Activated CD8-positive, alpha-beta memory T cell treated with anti-CD3 and anti-CD28 coated beads for 36 hours (primary cell): ENCODE data around the gene TM4SF20. TPM values are rescaled to one million over a fixed set of nuclear protein-coding genes. Genes with fewer than 3 reads are reported as not detected.

ENCODE experiments used
- CTCF ChIA-PET: fragments of 350-600 bp; sonication (Branson Sonifier 250); formaldehyde crosslinking; loops from one replicate; lab custom pipeline; 2021; ENCODE audit warnings: antibody characterized with exemption; lab: Charles Lee
- POLR2A ChIA-PET: fragments of 350-600 bp; sonication (Branson Sonifier 250); formaldehyde crosslinking; loops from one replicate; lab custom pipeline; 2021; ENCODE audit warnings: antibody characterized with exemption; lab: Charles Lee
- total RNA-seq, 2 experiments: library from RNA; stranded (reverse); gene quantifications; one replicate each; pipeline ENCODE4 v1.2.3, GENCODE V29; 2021

Gene TM4SF20, protein sequence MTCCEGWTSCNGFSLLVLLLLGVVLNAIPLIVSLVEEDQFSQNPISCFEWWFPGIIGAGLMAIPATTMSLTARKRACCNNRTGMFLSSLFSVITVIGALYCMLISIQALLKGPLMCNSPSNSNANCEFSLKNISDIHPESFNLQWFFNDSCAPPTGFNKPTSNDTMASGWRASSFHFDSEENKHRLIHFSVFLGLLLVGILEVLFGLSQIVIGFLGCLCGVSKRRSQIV
- total RNA-seq = not detected

DNA sequence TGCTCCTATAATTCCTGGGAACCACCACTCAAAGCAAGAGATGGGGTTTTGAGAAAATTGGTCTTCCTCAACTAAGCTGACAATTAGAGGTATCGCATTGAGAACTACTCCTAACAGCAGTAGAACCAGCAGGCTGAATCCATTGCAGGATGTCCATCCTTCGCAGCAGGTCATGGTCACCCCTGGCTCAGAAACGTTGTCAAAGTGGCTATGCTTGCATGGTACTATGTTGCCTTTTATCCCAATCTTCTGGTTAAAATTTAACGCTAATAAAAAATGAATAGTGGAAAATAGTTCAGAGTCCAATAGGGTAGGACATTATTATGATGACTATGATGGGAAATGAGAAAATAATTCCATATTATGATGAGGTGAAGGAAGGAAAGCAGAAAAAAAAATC lies at the start of gene TM4SF20:
TSS of gene TM4SF20 (minus strand) at position 212 of the 400 bp plus-strand sequence. CDS start at position 174, 38 bp downstream.
- POLR2A ChIA-PET = no interaction called here
- CTCF ChIA-PET = no interaction called here

DNA sequence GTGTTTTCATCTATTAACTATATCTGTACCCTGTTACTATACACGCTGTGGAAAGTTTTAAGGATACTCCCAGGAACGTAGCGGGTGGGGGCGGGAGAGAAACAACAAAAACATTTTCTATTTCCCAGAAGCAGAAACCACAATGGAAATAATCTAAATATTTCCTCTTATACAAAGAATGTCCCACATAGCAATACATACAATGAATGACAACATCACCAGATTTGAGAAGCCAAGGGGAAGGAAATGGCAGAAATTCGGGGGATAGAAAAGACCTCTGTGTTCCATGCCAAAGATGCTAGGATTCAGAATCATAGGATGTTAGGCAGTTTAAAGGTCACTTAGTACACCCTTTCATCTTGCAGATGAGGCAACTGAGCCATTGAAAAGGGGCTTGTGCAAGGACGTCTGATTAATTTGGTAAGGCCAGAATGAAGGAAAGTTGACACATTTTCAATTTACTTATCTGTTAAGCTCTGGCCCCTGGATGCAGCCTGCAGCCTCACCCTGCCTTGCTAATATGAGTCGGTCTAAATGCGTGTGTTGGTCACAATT lies 49.7 kb upstream of the TM4SF20 start:
- ChIA-PET CTCF (no interaction called here), POLR2A (no interaction called here)

DNA sequence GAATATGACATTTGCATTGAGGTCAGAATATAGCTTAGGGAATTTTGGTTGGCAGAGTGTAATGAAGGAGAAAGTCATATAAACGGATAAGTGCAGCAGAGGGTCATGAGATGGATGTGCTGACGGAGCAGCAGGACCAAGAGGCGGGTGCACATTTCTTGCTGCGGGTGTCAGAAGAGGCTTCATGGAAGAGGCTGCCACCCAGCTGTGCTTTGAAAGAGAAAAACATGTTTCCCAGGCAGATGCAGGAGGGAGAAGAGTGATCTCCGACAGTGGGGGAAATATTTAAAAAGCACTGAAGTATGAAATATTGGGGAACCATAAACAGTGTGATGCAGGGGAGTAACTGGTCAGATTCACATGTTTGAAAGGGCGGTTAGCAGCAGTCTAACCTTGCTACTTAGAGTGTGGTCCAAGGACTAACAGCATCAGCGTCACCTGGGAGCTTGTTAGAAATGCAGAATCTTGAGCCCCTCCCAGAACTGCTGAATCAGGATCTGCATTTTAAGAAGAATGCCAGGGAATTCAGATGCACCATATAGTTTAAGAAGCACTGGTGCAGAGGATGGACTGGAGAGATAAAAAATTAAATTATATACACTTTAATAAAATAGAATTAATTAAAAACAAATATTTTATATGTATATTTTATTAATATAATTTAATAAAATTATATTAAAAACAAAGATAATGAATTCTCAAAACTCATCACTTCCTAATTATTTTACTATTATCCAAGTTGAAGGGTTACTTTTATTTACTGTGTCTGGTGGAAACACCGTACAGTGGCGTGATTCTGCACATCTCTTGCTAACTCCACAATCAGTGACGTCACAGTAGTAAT lies 44.8 kb upstream of the TM4SF20 start:
- ChIA-PET CTCF (no interaction called here), POLR2A (no interaction called here)

DNA sequence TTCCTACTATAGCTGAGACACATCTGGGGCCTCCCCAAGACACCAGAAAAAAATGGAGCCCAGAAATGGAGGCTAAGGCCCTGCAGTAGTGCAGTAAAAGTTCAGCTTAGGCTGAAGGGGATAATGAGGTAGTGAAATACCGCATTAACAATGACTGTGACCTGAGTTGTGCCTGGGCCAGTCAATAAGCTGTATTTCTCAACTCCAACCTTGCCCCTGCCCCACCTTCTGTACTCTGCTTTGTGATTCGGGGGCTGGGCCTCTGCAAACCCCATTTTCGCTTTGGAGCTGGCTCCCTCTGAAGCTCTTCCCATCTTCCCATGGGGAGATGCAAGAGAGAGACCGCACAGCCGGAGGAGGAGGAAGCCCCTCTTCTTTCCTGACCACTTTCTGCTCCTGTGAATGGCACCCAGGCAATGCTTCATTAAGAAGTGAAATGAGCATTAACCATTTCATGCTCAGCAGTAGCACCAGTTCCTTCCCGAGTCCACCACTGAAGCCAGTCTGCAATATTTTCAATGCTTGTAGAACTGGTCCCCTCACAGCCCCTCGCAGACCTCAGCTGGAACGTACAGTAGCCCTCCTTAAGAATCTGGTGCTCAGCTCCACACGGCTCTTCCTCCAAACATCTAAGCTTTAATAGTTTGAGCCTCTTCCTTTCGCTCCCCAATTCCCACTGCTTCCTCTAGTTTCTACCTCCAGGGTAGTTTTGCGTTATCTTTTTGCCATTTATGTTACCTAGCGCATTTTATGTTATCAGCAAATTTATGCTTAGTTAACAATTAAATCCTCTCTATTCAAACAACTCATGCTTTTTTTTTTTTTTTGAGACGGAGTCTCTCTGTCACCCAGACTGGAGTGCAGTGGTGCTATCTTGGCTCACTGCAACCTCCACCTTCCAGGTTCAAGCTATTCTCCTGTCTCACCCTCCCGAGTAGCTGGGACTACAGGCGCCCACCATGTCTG lies 41.3 kb upstream of the TM4SF20 start:
- CTCF ChIA-PET = interaction anchor here (0.7 kb wide), 1 partner anchor 10 kb away, joined by 3 read pairs; no protein-coding TSS in a partner anchor
- POLR2A ChIA-PET = no interaction called here

DNA sequence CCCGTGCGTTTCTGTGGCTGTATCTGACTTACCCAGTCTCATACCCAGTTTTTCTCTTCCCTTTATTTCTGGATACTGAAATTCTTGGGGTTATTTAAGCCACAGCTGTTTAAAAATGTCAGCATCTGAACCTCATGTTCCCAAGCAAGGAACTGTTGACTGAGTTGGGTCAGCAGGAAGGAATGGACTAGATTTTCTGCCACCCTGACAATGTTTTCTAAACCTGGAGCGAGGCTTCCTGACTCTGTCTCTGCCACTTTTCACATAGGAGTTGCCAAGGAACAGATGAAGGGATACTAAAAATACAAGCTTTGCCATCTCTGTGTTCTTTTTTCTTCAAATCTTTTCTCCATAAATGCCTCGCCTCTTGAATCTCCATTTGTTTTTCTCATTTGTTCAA lies 37.6 kb upstream of the TM4SF20 start:
- ChIA-PET POLR2A (no interaction called here), CTCF (no interaction called here)

DNA sequence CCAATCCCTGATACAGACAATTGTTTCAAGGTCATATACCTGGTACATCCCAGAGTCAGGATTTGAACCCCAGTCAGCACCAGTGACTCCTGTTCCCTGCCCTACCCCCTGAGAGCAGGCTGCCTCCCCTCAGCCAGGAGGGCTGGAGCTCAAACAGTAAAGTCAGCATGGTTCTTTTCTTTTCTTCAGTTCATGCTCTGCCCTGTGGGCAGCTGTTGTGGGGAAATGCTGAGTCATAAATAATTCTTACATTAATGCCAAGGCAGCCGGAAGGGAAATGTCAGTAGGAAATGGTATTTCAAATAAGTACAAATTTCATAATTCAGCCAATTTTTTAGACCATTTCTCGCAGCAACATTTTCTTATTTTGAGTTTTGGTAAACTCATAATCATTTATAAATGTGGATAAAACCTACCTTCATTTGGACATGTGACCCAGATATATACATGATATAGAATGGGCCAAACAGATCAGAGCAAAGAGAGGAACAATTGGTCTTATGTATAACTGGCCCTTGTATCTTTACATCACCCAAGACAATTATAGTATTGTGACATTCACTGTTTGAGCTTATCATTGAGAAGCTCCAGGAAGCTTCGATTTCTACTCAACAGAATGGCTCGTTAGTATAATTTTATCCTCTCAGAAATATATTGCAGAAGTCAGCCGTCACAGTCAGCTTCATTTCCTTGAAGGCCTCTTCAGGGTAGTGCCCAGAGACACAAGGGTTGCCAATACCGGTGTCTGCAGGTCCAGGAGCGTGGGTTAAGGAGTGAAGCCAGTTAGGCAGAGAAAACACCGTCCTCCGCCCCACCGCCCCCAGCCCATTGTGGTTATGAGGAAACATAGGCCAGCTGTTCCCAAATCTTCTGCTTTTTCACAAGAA lies 36.7 kb upstream of the TM4SF20 start:
- POLR2A ChIA-PET = no interaction called here
- CTCF ChIA-PET = no interaction called here

DNA sequence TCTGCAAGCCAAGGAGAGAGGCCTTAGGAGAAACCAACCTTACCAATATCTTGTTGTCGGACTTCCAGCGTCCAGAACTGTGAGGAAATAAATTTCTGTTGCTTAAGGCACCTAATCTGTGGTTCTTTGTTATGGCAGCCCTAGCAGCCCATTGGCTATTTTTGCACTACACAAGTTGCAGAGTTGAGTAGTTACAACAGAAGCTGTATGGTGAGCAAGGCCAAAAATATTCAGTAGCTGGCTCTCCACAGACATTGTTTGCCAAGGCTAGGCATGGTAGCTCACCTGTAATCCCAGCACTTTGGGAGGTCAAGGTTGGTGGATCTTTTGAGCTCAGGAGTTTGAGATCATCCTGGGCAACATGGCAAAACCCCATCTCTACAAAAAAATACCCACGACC lies 35.7 kb upstream of the TM4SF20 start:
- POLR2A ChIA-PET = no interaction called here
- CTCF ChIA-PET = no interaction called here

DNA sequence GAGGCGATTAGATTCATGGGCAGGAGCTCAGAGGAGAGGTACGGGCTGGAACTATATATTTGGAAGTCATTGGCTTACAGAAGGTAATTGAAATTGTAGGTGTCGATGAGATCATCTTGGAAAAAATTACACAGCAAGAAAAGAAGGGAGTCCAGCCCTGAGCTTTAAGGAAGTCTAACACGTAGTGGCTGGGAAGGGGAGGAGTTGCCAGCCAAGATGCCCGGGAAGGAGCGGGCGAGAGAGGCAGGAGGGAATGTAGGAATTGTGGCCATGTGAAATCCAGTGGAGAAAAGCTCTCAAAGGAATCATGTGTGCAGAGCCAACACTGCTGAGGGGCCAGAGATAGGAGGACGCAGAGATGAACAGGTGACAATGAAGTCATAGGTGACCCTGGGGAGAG lies 34.3 kb upstream of the TM4SF20 start:
- CTCF ChIA-PET = no interaction called here
- POLR2A ChIA-PET = no interaction called here

DNA sequence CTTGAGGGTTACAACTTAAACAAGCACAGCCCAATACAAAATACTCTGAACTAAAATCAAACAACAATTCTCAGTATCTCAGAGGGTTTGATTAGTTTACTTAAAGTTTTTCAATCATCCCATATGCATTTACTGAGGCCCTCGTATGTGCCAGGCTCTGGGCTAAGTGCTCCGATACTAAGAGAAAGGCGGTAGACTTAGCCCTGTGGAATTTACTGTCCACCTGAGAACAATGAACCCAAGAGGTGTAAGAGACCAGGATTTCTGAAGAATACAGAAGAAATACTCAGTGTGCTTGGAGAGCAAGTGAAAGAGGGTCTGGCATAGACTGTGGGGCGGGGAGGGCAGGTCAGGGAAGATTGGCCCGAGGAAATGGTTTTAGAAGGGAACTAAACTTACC lies 33.8 kb upstream of the TM4SF20 start:
- ChIA-PET POLR2A (no interaction called here), CTCF (no interaction called here)

DNA sequence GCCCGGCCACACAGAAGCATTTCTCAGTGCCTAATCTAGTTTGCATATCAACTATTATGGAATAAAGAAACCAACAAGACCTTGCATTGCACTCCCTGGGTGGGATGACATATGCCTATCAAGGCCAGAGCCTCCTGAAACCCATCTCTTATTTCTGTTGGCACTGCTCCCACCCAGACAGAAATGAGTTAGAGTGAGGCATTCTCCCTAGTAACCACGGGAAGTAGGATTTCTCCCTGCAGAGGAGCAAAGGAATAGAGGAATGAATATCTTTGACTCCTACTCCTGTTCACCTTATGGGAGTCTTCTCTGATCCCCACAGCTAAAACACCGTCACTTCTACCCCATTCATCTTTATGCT lies 32.9 kb upstream of the TM4SF20 start:
- POLR2A ChIA-PET = no interaction called here
- CTCF ChIA-PET = interaction anchor here (1.9 kb wide), 1 partner anchor 52 kb away, joined by 6 read pairs; no protein-coding TSS in a partner anchor

DNA sequence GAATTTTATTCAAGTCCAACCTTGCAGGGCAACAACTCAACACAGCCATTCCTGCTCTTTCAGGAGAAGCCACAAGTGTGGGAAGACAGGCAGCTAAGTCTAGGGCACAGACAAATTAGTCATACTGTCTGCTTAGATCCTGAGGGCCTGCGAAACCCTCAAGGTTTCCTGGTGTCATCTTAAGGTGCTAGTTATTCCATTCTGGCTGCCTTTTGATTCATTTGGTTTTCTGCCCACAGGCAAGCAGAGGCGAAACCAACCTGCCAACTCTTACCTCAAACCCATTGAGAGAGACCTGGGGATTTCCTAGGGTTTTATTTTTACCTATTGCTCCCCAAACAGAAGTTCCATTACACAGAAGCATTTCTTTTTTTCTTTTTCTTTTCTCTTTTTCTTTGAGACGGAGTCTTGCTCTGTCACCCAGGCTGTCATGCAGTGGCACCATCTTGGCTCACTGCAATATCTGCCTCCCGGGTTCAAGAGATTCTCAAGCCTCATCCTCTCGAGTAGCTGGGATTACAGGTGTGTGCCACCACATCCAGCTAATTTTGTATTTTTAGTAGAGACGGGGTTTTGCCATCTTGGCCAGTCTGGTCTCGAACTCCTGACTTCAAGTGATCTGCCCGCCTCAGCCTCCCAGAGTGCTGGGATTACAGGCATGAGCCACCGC lies 32.3 kb upstream of the TM4SF20 start:
- POLR2A ChIA-PET = interaction anchor here (0.7 kb wide), 1 partner anchor 64 kb away, joined by 3 read pairs; no protein-coding TSS in a partner anchor
- CTCF ChIA-PET = interaction anchor here (1.1 to 1.9 kb wide), 2 partner anchors 9 to 53 kb away, joined by 3 to 6 read pairs; no protein-coding TSS in a partner anchor

DNA sequence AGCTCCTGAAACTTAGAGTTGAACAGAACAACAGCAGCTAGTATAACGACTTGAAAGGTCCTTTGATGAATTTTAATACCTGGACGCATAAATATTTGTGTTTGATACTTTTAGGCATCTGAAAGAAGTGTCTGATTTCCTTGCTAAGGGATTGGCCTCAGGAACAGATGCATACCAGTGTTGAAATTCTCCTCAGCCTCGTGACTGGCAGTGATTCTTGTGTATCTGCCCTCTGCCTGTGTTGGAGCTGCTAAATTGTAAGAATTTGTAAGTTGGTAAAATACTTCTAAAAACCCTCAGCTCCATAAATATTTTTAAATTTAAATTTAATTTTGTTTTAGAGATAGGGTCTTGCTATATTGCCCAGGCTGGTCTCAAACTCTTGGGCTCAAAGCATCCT lies 31.1 kb upstream of the TM4SF20 start:
- CTCF ChIA-PET = interaction anchor here (0.6 to 0.9 kb wide), 3 partner anchors 18 to 84 kb away, joined by 3 to 4 read pairs (median 3); no protein-coding TSS in a partner anchor

DNA sequence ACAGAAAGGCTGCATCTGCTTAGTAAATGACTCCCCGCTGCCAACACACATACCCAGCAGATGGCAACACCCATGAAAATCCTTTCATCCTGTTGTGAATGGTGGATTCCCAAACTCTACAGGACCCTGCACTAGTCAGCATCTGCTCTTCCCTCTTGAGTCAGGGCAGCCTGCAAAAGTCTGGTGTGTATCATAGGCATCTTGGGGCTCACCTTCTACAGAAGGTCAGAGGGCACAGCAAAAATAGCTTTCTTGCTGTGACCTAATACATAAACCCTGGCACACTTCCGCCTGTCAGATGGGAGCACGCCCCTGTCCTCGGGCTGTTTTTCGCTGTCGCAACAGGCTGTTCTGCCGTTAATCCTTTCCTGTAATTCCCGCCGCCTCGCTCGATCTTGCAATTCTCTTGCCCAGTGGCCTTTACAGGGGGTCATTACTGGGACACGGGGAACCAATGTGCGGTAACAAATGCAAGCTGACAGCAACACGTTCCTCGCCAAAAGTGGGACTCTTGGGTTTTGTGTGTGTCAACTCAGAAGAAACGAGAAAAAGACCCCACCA lies 28.6 kb upstream of the TM4SF20 start:
- ChIA-PET CTCF (interaction anchor here (2.3 kb wide), 1 partner anchor 67 kb away, joined by 5 read pairs; no protein-coding TSS in a partner anchor), POLR2A (no interaction called here)

More for the DNA sequence above, 31.1 kb upstream of the TM4SF20 start:
- POLR2A ChIA-PET = interaction anchor here (0.6 kb wide), 1 partner anchor 141 kb away, joined by 3 read pairs; no protein-coding TSS in a partner anchor

DNA sequence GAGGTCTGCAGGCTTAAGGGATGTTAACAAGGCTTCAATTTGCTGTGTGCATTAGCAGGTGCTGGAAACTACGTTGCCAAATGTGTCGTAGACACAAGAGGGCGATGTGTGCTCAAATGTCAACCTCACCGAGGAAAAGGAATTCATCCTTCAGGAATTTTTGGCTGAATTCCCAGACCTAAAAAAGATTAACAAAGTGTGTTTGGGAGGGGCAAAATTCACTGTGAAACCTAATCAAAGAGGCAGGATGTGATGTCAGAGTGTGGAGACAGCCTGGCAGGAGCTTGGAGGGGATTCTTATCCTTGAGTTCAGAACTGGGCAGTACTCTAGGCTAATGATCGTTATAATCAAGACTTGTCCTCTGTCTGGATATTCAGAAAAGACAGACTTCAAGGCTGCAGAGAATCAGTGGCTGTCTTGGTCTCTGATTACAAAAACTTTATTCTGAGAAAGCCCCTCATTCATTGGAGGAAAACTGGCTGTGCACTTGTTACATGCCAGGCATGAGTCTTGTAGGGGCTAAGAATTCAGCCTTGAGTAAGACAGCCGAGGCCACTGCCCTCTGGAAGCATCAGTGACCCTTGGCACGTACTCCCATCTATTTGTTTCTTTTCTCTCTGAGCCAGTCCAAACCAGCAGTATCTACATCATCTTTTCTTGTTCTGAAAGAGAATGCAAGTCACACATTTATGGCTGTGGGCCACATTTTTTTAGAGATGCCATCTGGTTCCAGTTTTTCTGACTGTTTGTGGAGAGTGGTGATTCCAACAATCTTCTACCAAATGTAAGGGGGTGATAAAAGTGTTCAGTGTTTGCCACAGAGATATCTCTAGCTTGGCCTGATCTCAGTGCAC lies 27.3 kb upstream of the TM4SF20 start:
- ChIA-PET CTCF (interaction anchor here (1.0 to 2.3 kb wide), 3 partner anchors 12 to 69 kb away, joined by 3 to 5 read pairs (median 4); no protein-coding TSS in a partner anchor), POLR2A (no interaction called here)

DNA sequence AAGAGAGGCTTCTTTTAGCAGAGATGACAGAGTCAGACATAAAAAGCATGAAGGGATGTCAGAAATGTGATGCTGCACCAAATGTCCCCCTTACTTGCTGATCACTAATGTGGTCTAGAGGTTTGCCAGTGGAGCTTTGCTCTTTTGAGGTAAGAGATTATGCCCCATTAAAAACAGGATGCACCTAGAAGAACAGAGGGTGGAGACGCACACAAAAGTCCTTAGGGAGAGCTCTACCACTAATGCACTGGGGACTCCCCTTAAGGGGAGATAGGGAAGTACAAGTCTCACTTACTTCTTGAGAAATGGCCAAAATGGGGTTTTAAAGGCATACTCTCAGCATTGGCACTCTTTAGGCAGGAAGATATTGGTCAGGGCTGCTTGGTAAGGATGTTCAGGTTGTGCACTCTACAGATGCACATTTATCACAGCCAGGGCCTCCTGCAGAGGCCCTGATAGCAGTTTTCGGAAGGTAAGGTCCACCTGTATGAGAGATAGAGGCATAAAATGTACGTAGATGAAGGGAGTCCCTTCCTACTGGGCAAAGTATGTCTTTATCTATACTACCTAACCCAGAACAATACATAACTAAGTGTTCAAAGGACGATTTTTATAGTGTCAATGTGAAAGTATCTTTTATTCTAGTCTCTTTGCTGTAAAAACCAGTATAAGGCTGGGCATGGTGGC lies 25.6 kb upstream of the TM4SF20 start:
- POLR2A ChIA-PET = no interaction called here
- CTCF ChIA-PET = interaction anchor here (1.0 to 1.1 kb wide), 2 partner anchors 10 to 17 kb away, joined by 3 read pairs; partner anchors contain the start of gene SCYGR1
